AG04449 (cell line): Measurements from ENCODE around the gene ZNF236.
"Not testable (repeated sequence)": the region's sequence is repeated elsewhere in the genome, so short reads cannot be mapped to it uniquely, and the experiment has no call there.

ENCODE experiments used
- CTCF ChIA-PET: fragments of 350-600 bp; formaldehyde crosslinking; extraction: SDS; loops from one replicate; lab custom pipeline; 2021; ENCODE audit warnings: antibody characterized with exemption; lab: Yijun Ruan, JAX
- POLR2A ChIA-PET: fragments of 400-600, 350-600 bp; formaldehyde crosslinking; extraction: SDS; loops from one replicate; lab custom pipeline; 2020; ENCODE audit warnings: antibody characterized with exemption, inconsistent platforms; lab: Yijun Ruan, JAX
- DNase-seq: peaks from one replicate; pipeline ENCODE4 v3.0.0-alpha.2; 2010; ENCODE audit warnings: low read depth, low spot score
- H3K4me3 ChIP-seq: 2 replicates; pipeline ENCODE4 v1.5.1; 2011; ENCODE audit warnings: low read depth, mild to moderate bottlenecking, control low read depth, low read length
- TF ChIP-seq, protein P1 (sequence below): IDR thresholded peaks from one replicate; pipeline ENCODE4 v1.5.1; 2011; ENCODE audit warnings: mild to moderate bottlenecking, moderate library complexity, low read length, control low read depth, inconsistent platforms; ENCODE audit not compliant: insufficient read depth; ENCODE audit errors: missing control alignments

The ZNF236 gene

DNA sequence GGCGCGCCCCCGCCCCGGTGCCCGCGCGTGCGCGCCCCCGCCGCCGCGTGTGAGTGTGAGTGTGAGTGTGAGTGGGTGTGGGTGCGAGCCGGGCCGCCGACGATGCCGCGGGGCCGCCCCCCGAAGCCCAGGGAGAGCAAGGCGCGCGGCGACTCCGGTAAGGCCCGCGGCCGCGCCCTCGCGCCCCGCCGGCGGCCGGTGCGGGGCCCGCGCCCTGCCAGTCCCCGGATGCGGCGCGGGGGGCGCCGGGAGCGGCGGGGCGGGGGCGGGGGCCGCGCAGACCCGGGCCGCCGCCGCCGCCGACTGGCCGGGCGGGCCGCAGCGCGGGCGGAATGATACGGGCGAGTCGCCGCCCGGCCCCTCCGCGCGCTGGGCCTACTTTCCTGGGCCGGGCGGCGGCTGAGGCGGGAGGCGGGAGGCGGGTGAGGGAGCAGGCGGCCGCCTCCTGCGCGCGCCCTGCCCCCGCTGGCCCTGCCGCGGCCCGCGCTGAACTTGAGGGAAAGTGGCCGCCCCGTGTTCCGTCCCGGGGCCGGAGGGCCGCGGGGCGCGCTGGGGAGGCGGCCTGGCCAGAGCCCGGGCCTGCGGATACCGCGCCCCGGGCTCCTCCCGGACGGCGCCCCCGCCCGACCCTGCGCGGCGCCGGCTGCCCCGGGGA, at the start of gene ZNF236:
TSS of gene ZNF236 (plus strand) at position 52 of the 655 bp plus-strand sequence. CDS start at position 103, 51 bp downstream.
- peak within 1 kb of the TSS; percentile 92 for H3K4me3 ChIP-seq
- POLR2A ChIA-PET: no interaction called here
- CTCF ChIA-PET: interaction anchor here (1.1 to 2.9 kb wide), 2 partner anchors 20 to 423 kb away, joined by 3 to 23 read pairs; no protein-coding TSS in a partner anchor
- DNase-seq: no peak
- TF ChIP-seq, protein P1, sequence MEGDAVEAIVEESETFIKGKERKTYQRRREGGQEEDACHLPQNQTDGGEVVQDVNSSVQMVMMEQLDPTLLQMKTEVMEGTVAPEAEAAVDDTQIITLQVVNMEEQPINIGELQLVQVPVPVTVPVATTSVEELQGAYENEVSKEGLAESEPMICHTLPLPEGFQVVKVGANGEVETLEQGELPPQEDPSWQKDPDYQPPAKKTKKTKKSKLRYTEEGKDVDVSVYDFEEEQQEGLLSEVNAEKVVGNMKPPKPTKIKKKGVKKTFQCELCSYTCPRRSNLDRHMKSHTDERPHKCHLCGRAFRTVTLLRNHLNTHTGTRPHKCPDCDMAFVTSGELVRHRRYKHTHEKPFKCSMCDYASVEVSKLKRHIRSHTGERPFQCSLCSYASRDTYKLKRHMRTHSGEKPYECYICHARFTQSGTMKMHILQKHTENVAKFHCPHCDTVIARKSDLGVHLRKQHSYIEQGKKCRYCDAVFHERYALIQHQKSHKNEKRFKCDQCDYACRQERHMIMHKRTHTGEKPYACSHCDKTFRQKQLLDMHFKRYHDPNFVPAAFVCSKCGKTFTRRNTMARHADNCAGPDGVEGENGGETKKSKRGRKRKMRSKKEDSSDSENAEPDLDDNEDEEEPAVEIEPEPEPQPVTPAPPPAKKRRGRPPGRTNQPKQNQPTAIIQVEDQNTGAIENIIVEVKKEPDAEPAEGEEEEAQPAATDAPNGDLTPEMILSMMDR: no peak

DNA sequence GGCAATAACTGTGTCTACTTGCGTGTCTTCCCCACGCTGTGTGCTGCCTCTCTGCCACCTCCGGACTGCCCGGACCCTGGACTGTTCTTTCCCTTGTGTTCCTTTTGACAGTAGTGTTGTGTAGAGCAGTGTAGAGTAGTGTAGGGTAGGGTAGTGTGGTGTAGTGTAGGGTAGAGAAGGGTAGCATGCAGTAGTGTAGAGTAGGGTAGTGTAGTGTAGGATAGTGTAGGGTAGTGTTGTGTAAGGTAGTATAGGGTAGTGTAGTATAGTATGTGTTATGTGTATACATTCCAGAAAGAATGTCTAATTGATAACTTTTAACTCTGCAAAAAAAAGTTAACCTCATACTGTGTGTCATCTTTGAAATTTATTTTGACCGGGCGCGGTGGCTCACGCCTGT, 49.7 kb upstream of the ZNF236 start:
- DNase-seq: no peak
- ChIA-PET POLR2A (no interaction called here), CTCF (interaction anchor here (0.9 kb wide), 1 partner anchor 30 kb away, joined by 3 read pairs; no protein-coding TSS in a partner anchor)
- TF ChIP-seq, protein P1: no peak
- H3K4me3 ChIP-seq: no peak overlapping the region

DNA sequence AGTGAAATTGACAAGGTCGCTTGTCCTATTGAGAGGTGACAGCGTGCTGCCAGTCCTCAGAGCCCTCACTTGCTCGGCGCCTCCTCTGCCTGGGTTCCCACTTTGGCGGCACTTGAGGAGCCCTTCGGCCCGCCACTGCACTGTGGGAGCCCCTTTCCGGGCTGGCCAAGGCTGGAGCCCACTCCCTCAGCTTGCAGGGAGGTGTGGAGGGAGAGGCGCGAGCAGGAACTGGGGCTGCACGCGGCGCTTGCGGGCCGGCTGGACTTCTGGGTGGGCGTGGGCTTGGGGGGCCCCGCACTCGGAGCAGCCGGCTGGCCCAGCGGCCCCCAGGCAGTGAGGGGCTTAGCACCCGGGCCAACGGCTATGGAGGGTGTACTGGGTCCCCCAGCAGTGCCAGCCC, 45.3 kb upstream of the ZNF236 start:
- DNase-seq, POLR2A ChIA-PET, H3K4me3 ChIP-seq, CTCF ChIA-PET: not testable (repeated sequence)

DNA sequence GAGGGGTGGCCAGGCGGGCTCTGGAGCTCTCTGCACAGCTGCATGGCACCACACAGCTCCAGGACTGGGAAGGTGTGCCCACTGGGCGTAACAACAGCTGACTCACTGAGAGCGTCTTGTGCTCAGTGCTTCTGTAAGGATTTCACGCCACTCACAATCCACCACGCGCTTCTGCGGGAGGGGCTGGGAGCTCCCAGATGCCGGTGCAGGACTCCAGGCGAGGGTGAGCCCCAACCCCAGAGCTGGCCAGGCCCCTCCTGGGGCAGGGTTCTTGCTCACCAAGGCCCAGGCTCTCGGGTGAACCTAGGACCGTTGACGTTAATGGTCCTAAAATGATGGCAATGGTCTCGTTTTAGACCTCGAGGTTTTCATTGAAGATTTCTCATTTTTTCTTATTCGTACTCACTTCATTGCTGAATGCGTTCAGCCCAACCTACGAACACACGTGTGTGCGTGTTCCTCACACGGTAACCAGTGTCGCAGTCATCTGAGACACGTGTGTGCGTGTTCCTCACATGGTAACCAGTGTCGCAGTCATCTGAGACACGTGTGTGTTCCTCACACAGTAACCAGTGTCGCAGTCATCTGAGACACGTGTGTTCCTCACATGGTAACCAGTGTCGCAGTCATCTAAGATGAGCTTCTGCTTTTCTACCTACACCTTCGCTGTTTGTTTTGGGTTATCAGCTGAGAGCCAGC, 38.4 kb upstream of the ZNF236 start:
- TF ChIP-seq, protein P1: no peak
- ChIA-PET POLR2A (no interaction called here), CTCF (no interaction called here)
- no peak for DNase-seq
- H3K4me3 ChIP-seq: no peak overlapping the region

DNA sequence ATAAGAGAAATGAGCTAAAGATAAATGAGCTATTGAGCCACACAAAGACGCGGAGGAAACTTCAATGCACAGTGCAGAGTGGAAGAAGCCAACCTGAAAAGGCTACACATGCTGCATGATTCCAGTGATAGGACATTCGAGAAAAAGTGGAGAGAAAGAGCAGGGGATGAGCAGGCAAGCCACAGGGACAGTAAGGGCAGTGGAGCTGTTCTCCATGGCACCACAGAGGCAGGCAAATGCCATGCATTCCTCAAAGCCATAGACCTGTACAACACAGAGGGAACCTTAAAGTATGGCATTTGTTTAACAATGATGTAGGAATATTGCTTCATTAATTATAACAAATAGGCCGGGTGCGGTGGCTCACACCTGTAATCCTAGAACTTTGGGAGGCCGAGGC, 36.5 kb upstream of the ZNF236 start:
- CTCF ChIA-PET: interaction anchor here (7.8 kb wide), 1 partner anchor 17 kb away, joined by 85 read pairs; no protein-coding TSS in a partner anchor
- no peak overlapping the region for H3K4me3 ChIP-seq
- POLR2A ChIA-PET: no interaction called here
- DNase-seq: no peak
- TF ChIP-seq, protein P1: no peak

DNA sequence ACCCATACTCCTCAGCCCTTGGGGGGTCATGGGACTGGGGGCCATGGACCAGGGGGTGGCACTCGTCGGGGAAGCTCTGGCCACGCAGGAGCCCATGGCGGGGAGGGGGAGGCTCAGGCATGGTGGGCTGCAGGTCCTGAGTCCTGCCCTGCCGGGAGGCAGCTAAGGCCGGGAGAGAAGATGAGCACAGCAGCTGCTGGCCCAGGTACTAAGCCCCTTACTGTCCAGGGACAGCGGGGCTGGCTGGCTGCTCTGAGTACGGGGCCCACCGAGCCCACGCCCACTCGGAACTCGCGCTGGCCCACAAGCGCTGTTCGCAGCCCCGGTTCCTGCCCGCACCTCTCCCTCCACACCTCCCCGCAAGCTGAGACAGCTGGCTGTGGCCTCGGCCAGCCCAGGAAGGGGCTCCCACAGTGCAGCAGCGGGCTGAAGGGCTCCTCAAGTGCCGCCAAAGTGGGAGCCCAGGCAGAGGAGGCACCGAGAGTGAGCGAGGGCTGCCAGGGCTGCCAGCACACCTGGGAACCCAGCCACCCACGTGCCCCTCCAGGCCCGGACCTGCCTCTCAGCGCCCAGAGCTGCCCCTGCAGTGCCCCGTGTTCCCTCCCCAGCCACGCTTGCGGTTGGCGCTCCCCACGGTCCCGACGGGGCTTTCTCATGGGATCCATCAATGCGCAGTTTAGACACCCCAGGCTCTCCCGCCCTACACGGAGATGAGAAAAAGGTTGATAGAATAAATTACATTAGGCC, 33.6 kb upstream of the ZNF236 start:
- CTCF ChIA-PET: interaction anchor here (1.3 to 7.8 kb wide), 2 partner anchors 14 to 195 kb away, joined by 5 to 85 read pairs; no protein-coding TSS in a partner anchor
- H3K4me3 ChIP-seq: no peak overlapping the region
- TF ChIP-seq, protein P1: no peak
- POLR2A ChIA-PET: interaction anchor here (1.0 kb wide), 1 partner anchor 10 kb away, joined by 4 read pairs; no protein-coding TSS in a partner anchor
- no peak for DNase-seq
